Ishikawa (cell line): Measurements from ENCODE around the gene HELZ.

Experiments used
- CEBPB ChIP-seq: IDR thresholded peaks from 2 replicates; pipeline ENCODE4 v1.6.1; 2012
- CREB1 ChIP-seq: IDR thresholded peaks from 2 replicates; pipeline ENCODE4 v1.6.1; 2012; ENCODE audit warnings: low read depth
- EGR1 ChIP-seq: IDR thresholded peaks from 2 replicates; pipeline ENCODE4 v1.6.1; 2012
- EP300 ChIP-seq: IDR thresholded peaks from 2 replicates; pipeline ENCODE4 v1.6.1; 2012; ENCODE audit warnings: borderline replicate concordance
- FOXM1 ChIP-seq: IDR thresholded peaks from 2 replicates; pipeline ENCODE4 v1.6.1; 2012; ENCODE audit warnings: low read depth, borderline replicate concordance
- MAX ChIP-seq: IDR thresholded peaks from 2 replicates; pipeline ENCODE4 v1.6.1; 2012
- NFIC ChIP-seq: IDR thresholded peaks from 2 replicates; pipeline ENCODE4 v1.6.1; 2012
- RAD21 ChIP-seq: IDR thresholded peaks from 2 replicates; pipeline ENCODE4 v1.6.1; 2012; ENCODE audit warnings: low read depth
- REST ChIP-seq: IDR thresholded peaks from 2 replicates; pipeline ENCODE4 v1.6.1; 2012; ENCODE audit warnings: low read depth, mild to moderate bottlenecking
- TAF1 ChIP-seq: IDR thresholded peaks from 2 replicates; pipeline ENCODE4 v1.6.1; 2012; ENCODE audit warnings: low read depth, mild to moderate bottlenecking
- TCF12 ChIP-seq: IDR thresholded peaks from 2 replicates; pipeline ENCODE4 v1.6.1; 2012; ENCODE audit warnings: low read depth
- TEAD4 ChIP-seq: IDR thresholded peaks from 2 replicates; pipeline ENCODE4 v1.6.1; 2012
- USF1 ChIP-seq: IDR thresholded peaks from 2 replicates; pipeline ENCODE4 v1.6.1; 2012
- YY1 ChIP-seq: IDR thresholded peaks from 2 replicates; pipeline ENCODE4 v1.6.1; 2012; ENCODE audit warnings: low read depth
- ZBTB7A ChIP-seq: IDR thresholded peaks from 2 replicates; pipeline ENCODE4 v1.6.1; 2012; ENCODE audit warnings: low read depth

Gene HELZ

GRCh38 chr17:67129283-67129682 lies 115.7 kb downstream of the HELZ start:
- TF ChIP-seq NFIC (no peak), TEAD4 (no peak), RAD21 (no peak), TCF12 (no peak), ZBTB7A (no peak), EP300 (no peak), YY1 (no peak), TAF1 (no peak), CREB1 (no peak), REST (no peak), CEBPB (no peak), FOXM1 (no peak), EGR1 (no peak), MAX (no peak), USF1 (no peak)

GRCh38 chr17:67128700-67129099 lies 116.3 kb downstream of the HELZ start:
- no peak for TF ChIP-seq TAF1
- no peak for TF ChIP-seq CREB1
- no peak for TF ChIP-seq EP300
- no peak for TF ChIP-seq EGR1
- TF ChIP-seq ZBTB7A: no peak
- TF ChIP-seq NFIC: no peak
- TF ChIP-seq REST: no peak
- TF ChIP-seq MAX: no peak
- TF ChIP-seq TEAD4: no peak
- TF ChIP-seq RAD21: no peak
- TF ChIP-seq YY1: no peak

GRCh38 chr17:67127925-67128324 lies 117.1 kb downstream of the HELZ start:
- no peak for TF ChIP-seq TCF12
- no peak for TF ChIP-seq USF1
- no peak for TF ChIP-seq RAD21
- TF ChIP-seq REST: no peak
- TF ChIP-seq CREB1: no peak
- no peak for TF ChIP-seq CEBPB
- no peak for TF ChIP-seq MAX
- TF ChIP-seq EGR1: no peak
- no peak for TF ChIP-seq ZBTB7A
- no peak for TF ChIP-seq EP300
- TF ChIP-seq YY1: no peak
- no peak for TF ChIP-seq TAF1
- TF ChIP-seq TEAD4: no peak
- no peak for TF ChIP-seq NFIC
- TF ChIP-seq FOXM1: no peak

- TF ChIP-seq NFIC (no peak), EGR1 (no peak), REST (no peak), CEBPB (no peak), TEAD4 (no peak), CREB1 (no peak), TAF1 (no peak), MAX (no peak), RAD21 (no peak), TCF12 (no peak), EP300 (no peak), USF1 (no peak)
Measured at GRCh38 chr17:67126983-67127382, 118.0 kb downstream of the HELZ start.
